Measurements from ENCODE around the gene CNNM3.
"Not testable (repeated sequence)": the region's sequence is repeated elsewhere in the genome, so short reads cannot be mapped to it uniquely, and the experiment has no call there.

CNNM3 gene

GRCh38 chr2:96799623-96799935 is 16.5 kb upstream of the CNNM3 start:
- no peak for DNase-seq

DNA sequence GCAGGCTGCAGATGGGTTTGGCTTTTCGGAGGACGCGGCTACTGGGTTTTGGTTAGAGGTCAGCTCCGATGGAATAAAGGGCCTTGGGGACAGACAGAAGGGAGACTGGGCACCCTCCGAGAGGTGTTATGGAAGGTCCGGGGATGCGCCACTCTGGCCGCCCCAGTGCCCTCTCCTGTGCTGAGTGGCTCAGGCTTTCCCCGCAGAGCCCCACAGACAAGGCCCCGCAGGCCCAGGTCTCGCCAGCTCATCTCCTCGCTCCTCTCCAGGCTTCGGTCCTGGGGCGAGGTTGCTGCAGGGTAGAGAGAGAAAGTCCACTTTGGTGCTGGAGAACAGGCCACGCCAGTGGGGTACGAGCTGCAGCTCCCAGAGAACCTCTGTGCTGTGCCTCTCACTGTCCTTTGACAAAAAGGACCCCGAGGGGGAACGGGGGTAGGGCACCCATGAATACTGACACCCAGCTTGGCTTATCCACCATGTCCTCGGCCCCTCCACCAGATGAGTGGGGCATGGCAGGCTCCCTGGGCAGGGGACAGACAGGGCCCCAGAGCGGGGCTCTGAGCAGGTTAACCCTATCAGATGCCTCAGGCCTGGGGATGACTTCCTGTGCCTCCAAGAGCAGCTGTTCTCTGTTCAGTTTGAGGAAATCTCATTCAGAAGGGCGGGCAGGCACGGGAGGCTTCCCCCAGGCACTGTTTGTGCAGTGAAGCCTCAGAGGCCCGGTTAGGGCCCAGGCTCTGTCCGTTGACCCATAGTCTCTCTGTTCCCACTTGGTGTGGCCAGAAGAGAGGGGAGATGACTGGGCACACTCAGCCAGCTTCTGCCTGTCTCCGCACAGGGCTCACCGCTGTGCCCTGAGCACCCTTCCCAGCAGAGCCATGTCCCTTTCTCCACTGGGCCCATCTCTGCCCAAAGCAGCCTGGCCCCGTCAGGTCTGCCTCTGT is 15.7 kb upstream of the CNNM3 start:
- no peak for DNase-seq

- DNase-seq = peak; percentile 9 to 53
Measured at GRCh38 chr2:96801005-96801785, 14.9 kb upstream of the CNNM3 start.

DNA sequence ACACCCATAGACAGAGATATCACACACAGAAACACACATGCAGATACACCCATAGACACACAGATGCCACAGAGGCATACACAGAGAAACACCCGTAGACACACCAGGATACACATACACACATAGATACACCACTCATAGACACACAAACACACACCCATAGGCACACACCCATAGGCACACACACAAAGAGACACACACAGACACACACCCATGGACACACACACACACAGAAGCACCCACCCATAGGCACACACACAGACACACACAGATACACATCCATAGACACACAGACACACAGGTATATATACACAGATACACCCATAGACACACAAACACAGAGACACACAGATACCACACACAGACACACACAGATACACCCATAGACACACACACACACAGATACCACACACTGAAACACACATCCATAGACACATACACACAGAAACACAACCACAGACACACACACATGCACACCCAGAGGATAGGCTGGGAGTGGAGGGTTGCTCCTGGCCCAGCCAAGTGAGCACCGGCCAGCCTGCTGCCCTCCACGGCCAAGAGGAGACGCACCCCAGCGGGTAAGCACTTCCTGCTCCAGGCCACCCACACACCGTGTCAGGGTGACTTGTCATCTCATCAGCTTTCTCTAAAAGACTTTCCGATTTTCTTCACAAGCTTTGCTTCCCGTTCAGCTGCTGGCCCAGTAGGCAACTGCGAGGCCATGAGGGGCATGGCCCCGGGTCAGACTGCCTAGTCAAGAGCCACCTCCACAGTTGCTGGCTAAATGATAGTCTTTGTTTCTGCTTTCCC is 14.1 kb upstream of the CNNM3 start:
- no peak for DNase-seq

GRCh38 chr2:96802721-96803120 is 13.3 kb upstream of the CNNM3 start:
- DNase-seq = no peak

GRCh38 chr2:96804986-96805385 is 11.1 kb upstream of the CNNM3 start:
- no peak for DNase-seq

- not testable (repeated sequence) for DNase-seq
Measured at GRCh38 chr2:96805946-96806345, 10.1 kb upstream of the CNNM3 start.

DNA sequence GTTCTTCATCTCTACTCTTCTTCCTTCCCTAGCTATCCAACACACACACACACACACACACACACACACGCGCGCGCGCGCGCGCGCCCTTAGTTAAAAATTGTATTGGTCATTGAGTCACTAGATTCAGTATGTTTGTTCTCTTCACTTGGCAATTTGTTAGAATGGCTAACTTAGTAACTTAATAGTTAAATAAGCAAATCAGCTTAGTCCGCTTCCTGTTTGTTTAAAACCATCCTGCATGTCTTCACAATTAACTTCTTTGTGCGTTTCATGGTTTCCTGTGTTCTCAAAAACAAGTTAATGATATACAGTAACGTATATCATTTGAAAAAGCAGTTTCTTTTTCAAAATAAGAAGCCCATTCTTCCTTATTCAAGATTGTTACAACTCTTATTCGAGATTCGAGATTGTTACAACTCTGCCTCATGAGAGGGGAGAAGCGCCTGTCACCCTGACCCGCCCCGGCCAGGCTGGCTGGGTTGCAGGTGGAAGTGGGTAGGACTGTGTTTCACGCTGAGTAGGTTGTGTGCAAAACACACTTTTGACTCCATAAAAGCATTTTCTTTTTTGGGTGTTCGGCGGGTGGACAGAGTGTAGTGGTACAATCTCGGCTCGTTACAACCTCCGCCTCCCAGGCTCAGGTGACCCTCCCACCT is 9.5 kb upstream of the CNNM3 start:
- no peak for DNase-seq

DNA sequence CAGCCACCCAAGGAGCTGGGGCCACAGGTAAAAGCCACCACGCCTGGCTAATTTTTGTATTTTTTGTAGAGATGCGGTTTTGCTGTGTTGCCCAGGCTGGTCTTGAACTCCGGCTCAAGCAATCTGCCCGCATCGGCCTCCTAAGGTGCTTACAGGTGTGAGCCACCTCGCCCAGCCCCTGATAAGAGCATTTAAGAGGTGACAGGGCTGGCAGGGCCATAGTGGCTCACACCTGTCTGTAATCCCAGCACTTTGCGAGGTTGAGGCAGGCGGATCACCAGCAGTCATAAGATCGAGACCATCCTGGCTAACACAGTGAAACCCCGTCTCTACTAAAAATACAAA is 9.0 kb upstream of the CNNM3 start:
- no peak for DNase-seq

GRCh38 chr2:96808176-96808837 is 7.8 kb upstream of the CNNM3 start:
- DNase-seq = no peak

GRCh38 chr2:96809216-96809882 is 6.7 kb upstream of the CNNM3 start:
- DNase-seq = no peak

DNA sequence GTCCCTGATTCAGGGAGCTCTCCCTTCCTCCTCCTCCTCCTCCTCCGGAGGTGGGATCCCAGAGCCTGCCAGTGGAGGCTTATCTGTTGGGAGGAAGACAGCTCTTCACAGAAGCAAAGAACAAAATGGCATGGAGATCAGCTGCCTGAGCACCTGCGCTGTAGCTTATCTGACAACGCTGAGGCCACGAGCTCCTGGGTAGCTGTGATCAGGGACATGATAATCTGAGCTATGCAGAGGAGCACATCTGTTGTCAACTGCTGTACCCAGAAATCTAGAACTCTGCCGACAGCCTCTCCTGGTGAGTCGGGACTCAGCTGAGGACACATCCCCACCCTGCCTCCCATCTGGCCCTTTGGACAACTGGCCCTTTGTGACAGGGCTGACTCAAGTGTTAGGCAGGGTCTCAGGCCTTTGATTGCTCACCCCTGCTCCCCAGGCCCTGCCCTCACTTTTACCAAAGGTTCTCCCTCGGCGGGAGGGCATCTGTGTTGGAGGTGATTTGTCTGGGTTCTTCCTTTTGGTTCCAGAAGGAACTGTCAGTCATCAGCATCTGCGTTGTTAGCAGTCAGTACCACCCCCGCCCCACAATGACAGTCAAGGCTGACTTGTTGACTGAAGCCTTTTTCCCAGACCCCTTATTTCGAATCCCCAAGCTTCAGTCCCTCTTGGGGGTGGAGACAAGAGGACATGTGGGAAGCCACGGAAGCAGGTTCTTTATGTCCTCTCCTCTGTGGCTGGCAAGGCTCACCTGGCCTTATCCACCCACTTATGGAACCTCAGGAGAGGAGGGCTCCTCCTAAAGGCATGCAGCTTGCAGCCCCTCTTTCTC is 5.9 kb upstream of the CNNM3 start:
- no peak for DNase-seq

DNA sequence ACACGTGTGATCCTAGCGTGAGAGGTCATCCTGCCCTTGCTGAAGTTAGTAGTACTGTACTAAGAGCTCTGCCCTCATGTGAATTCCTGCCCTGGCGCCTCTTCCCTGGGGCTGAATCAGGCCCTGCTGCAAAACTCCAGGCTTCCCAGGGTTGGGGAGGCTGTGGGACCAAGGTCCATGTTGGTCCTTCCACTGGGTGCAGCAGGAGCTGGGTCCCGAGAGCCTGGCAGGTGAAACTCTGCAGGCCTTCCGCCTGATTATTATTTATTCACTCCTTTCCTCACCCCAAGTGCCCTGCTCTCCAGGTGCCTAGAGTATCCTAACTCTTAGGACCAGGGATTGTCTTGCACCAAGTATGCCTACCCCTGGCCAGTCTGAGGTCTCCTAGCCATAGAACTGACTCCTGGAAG is 5.3 kb upstream of the CNNM3 start:
- no peak for DNase-seq

DNA sequence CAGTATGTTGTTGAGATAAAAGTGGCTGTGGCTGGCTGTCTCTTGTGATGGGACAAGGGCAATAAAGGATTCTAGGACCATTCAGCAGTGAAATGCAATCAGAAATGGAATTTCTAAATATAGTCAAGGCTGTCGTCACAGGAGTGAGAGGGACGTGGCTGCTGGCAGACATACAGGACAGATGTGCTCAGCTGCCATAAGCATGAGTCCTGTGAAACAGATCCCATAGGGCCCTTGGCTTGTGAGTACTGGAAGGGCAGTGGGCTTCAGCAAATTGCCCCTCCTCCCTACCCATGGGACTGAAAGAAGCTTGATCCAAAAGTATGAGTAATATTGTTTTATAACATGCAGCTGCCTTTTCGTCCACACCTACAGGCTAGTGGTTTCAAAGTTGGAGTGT is 4.2 kb upstream of the CNNM3 start:
- DNase-seq = no peak

DNA sequence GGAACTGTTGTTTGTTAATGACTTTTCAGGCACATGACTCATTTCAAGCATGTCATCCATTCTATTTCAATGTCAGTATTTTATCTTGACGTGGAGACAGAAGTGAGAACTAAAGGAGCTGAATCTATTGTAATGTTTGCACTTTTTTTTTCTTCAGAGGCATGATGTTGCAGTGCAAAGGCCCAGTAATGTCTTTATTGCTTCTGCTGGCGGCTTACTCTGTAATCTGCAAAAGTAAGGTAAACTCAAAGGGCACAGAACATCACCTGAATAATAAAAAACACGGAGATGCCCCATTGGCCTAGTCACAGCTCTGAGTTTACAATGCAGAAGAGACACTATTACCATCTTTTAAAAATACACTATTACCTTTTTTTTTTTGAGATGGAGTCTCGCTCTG is 2.4 kb upstream of the CNNM3 start:
- DNase-seq = no peak

DNA sequence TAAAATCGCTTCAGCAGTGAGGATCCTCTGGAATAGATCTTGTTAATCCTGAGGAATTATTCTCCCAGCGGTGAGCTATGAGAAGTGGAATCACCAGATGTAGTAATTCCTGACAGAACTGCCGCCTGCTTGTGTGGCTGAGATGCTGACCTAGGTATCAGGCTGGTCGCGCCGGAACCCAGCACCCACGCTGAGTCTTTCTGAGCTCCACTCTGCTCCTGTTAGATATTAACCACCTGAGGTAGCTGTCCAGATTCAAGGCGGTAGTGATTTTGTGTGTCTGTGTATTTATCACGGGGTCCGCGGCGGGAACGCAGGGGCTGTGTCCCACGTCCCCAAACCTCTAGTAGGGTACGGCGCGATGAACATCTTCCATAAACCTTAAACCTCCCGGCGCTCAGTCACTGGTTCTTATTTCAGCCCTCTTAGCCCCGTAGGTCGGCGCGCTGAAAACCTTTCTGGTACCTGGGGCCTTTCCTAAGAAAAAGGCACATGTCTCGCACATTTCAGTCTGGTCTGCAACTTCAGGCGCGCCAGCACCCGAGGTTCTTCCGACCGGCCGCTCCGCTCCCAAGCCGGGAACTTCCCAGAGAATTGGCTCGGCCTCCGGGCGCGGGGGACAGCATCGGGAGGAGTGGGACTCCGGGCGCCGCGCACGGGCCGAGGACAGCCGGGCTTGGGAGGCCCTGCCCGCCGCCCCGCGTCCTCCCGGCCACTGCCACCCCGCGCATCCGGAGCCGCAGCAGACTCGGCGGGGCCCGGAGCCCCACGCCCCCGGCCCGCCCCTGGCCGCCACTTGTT is 542 bp upstream of the CNNM3 start:
- peak; percentile 49 to 74 for DNase-seq

- DNase-seq = peak in 1 of 2 experiments; percentile 38
Measured at GRCh38 chr2:96816836-96817702, 1.0 kb downstream of the CNNM3 start.

GRCh38 chr2:96817882-96818281 is 1.8 kb downstream of the CNNM3 start:
- no peak for DNase-seq

All from NCI-H524 (cell line).